PC-3 (cell line): ENCODE data around the gene TMEM169.

Source experiments
- CTCF ChIP-seq: fragments of 300-600 bp; sonication (generic); conservative IDR thresholded peaks from 2 replicates; pipeline ENCODE4 v1.5.1; 2017; ENCODE audit warnings: antibody characterized with exemption, low read depth, mild to moderate bottlenecking, low read length
- EZH2 ChIP-seq: fragments of 300-600 bp; sonication (generic); IDR thresholded peaks from one replicate; pipeline ENCODE4 v1.6.1; 2017; ENCODE audit warnings: antibody characterized with exemption, mild to moderate bottlenecking, low read length; ENCODE audit not compliant: unreplicated experiment
- EZH2phosphoT487 ChIP-seq: fragments of 300-600 bp; sonication (generic); IDR thresholded peaks from 2 replicates; pipeline ENCODE4 v1.6.1; 2018; ENCODE audit warnings: mild to moderate bottlenecking, antibody characterized with exemption, low read length, borderline replicate concordance

GRCh38 chr2:216147172-216148131 is 65.7 kb downstream of the TMEM169 start:
- TF ChIP-seq CTCF, result no peak
- TF ChIP-seq EZH2phosphoT487, result no peak
- no peak for TF ChIP-seq EZH2
